HG03039 (cell line): Measurements from ENCODE around the gene RIT1.

Experiments used
- ATAC-seq: cut with Tn5 transposase; IDR thresholded peaks from one replicate; pipeline ENCODE4 v1.9.1; 2021; ENCODE audit warnings: mild to moderate bottlenecking, moderate library complexity; ENCODE audit not compliant: unreplicated experiment

RIT1 gene, protein sequence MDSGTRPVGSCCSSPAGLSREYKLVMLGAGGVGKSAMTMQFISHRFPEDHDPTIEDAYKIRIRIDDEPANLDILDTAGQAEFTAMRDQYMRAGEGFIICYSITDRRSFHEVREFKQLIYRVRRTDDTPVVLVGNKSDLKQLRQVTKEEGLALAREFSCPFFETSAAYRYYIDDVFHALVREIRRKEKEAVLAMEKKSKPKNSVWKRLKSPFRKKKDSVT

DNA sequence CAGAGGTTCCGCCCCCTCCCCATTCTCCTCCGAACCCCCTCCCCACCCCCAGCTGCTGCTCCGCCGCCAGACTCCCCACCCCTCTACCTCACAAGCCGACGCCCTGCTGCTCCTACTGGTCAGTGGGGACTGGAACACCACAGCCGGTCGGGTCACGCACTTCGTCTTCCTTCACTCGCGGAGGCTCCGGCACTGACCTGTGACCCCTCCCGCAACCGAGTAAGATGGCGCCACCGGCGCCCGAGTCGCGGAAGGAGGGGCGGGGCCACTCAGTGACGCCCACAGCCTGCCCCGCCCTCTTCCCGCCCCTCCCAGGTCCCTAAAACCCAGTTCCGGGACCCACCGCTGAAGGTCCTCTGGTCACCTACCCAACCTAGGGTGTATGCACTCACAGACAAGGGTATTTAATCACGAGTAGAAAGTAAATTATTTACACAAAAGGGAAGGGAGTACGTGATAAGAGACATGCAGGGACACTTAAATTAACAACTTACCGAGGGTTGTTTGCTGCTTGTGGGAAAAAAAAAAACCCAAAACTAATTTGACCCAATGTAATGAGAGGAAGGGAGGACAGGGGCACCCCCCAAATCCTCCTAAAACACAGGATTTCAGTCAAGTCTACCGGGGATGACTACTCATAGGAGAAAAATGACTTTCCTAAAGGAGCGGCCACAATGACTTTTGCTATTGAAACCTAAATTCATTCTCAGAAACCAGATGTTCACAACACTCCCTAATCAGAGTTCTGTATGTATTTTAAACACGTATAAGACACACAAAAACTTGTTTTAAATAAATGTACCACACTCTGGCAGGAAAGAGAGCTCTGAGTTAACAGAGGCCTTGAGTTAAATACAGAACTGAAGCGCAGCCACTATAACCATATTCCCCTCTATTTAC is at the start of gene RIT1:
TSS of gene RIT1 (minus strand) at position 194 of the 900 bp plus-strand sequence. CDS start 588 bp downstream, outside the sequence.
- ATAC-seq, result peak; percentile 69

DNA sequence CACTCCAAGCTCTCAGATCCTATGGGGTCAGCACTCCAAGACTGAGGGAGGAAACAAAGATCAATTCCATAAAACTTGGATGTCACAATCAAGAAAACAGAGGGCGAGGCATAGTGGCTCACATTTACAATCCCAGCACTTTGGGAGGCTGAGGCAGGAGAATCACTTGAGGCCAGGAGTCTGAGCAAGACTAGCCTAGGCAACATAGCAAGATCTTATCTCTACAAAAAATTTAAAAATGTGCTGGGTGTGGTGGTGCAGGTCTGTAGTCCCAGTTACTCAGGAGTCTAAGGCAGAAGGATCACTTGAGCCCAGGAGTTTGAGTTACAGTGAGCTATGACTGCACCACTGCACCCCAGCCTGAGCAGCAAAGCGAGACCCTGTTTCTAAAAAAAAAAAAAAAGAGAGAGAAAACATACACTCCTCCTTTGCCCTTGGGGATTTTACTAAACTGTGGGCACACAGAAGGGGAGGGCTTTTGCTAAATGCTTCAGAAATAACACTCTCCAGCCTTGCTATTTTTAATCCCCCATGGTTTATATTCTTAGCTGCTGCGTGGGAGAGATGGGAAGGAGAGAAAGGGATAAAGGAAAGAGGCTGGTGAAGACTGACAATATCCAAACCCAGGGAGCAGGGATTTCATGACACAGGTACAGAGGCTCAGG is 49.1 kb upstream of the RIT1 start:
- no peak for ATAC-seq

DNA sequence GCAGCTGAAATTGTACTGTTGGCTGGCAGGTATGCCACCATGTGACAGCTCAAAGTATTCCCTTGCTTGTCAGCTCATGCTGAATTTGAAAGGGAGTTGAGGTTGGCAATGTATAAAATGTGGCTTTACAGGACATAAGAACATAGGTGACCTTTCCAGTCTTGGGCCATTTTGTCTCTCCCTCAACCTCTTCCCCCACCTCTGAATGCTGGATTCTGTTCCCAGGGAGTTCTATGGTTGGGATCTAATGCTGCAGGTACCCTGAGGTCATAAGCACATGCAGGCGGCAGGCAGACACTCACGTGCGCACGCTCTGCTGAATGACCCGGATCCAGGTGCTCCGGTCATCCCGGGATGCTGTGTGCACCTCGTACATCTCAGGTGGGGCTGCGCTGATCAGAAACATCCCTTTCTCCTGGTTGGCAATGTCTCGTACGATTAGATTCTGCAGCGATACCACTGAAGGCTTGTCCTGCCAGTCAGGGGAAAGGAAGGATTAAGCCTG is 46.3 kb upstream of the RIT1 start:
- no peak for ATAC-seq

DNA sequence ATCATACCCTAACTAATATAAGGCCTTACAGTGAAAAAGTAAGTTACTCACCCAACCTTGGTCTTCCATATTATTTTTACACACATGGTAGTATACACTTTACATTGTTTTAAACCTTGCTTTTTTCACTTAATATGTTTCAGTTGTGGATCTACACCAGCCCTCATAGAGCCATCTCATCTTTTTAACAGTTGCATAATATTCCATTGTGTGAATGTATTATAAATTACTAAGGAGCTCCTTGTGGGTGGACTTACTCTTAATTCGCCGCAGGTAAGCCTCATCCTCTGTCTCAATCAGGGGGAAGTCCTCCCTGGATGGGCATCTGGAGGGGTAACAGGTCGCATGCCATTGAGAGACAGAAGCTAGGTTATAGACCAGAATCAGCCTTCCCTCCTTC is 43.5 kb upstream of the RIT1 start:
- ATAC-seq, result no peak

DNA sequence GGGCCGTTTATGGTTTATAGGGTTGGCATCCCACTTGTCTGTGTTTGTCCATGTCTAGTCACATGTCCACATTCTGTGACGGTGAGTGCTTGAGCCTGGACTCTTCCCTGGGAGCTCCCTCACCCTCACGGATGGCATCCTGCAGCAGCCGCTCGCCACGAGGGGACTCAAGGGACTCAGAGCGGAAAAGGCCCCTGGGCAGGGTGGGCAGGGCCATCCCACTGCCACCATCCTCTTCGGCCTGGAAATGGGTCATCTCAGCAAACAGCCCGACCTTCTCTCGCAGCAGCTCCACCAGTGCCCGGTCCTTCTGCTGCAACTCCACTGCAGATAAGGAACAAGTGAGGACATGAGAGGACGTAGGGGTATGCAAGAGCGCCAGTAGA is 41.3 kb upstream of the RIT1 start:
- ATAC-seq, result no peak

DNA sequence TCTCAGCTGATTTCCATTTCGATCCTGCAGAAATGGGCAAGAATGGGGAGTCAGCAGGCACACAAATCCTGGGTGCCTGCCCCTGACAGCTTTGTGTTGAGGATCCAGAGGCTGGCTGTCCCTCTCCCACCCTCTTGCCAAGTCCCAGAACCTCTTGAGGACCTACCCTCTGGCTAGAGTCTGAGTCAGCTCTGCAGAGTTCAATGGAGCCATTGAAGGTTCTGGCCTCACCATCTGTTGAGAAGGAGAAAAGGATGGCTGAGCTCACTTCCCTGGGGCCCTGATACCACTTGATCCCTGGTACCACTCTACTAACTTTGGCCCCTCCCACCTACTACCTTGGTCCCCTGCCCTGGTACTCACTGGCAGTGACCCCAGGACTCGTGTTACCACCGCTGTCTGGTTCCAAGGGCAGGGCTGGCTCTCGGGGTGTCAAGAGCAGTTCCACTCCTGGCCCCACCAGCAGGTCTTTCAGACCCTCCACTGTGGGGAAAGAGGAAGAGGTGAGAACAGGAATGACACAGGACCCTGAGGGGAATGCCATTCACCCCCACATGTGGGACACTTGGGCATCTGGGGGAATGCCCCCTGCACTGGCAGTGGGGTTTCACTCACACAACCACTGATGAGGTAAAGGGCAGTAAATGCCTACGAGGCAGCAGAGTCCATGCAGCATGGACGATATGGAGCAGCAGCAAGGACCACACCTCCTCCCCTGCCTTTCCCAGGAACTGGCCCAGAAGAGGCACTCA is 40.8 kb upstream of the RIT1 start:
- no peak for ATAC-seq

DNA sequence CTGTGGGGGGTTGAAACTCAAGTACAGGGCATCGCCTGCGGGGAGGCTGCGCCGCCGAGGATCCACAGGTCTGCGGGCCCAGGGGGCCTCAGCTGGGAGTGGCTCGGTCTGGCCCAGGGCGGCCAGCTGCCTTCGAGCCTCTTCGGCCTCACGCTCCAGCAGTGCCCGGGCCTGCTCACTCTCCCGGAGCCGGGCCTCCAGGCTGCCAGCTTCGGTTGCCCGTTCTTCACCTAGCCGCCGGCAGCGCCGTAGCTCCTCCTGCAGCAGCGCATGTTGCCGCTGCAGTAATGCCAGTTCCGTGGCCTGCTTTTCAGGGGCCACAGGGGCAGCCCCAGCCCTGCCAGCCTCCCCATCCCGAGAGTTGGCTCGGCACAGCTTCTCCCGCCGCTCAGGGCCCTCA is 39.7 kb upstream of the RIT1 start:
- no peak for ATAC-seq

DNA sequence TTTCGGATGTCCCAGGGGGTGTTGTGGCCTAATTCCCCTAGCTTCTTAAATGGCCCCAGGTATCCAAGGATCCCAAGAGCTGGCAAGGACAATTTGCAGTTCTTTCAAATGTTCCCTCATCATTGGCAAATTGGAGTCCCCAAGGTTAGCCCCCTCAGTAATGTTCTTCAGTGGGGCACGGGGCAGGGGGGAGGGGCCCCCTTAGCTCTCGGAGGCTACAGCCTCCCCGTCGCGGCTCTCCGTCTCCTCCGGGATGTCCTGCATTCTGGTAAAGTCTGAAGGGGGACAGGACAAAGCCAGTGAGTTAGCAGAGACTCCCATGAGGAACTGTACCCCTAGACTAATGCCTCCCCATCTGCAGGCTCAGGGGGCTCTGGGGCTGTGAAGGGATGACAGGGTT is 36.6 kb upstream of the RIT1 start:
- no peak for ATAC-seq

DNA sequence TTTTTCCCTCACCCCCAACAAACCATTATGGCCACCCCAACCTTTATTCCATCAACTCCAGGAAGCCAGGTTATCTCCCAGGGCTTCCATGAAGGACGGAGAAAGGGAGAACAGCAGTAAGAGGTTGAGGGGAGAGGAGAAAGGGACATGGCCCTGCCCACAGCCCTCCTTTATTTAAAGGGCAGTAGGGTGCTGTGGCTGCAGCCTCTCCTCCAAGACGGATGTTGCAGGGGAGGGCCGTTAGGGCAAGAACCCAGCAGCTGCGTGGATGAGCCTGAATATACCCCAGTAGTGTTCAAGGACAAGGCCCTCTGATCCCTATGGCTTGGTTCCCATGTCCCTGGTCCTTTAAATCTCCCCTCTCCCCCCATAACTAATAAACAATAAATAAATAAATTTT is 36.1 kb upstream of the RIT1 start:
- no peak for ATAC-seq

DNA sequence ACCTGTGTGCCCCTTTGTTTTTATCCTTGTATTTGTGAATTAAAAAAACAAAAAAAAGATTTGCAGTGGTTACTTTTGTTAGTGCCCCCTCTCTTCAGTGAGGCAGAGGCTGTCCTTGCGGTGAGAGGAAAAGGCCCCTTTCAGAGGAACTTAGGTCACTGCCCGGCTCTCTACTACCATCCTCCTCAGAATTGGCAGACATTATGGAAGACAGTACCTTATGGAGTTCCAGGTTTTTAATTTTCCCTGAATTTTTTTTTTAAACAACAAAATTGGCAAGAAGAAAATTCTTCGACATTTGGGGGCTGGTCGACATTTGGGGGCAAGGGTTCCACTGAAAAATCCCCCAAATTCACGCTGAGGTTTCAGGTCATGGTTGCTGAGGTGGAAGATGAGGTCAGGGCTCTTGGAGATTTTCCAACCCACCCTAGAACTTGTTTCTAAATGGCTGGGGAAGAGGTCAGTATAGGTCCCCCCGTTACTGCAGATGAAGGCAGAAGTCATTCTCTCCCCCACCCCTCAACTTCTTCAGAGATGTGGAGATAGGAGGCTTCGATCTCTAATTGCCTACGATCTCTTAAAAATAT is 35.6 kb upstream of the RIT1 start:
- no peak for ATAC-seq

DNA sequence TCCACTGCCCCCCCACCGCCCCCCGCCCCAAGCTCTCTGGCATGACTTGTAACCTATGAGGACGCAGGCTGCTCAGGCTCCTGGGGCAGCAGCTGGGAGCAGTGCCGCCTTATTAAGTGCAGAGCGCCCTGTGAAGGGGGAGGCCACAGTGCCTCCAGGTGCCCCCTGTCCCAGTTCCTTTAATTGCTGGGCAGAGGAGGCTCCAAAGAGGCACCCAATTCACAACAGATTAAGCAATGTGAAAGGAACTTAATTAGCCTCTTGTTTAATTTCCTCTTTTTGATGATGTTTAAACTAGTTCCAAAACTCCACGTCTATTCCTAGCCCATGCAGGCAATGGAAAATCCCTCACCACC is 33.3 kb upstream of the RIT1 start:
- no peak for ATAC-seq

DNA sequence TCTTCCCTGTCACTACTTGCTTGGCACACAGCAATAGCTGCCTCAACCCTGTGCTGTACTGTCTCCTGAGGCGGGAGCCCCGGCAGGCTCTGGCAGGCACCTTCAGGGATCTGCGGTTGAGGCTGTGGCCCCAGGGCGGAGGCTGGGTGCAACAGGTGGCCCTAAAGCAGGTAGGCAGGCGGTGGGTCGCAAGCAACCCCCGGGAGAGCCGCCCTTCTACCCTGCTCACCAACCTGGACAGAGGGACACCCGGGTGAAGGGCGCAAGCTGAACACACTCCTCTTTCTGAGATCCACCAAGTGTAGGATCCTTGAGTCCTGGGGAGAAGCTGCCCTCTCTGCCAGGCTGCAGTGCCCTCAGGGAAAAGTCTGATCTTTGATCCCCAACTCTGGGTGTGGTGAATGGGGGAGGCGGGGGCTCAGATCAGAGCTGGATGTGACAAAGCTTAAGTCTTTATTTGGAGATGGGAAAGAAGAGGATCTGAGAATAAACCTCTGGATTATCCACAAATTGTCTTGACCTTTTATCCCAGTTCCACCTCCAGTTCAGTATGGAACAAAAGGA is 31.5 kb upstream of the RIT1 start:
- no peak for ATAC-seq

DNA sequence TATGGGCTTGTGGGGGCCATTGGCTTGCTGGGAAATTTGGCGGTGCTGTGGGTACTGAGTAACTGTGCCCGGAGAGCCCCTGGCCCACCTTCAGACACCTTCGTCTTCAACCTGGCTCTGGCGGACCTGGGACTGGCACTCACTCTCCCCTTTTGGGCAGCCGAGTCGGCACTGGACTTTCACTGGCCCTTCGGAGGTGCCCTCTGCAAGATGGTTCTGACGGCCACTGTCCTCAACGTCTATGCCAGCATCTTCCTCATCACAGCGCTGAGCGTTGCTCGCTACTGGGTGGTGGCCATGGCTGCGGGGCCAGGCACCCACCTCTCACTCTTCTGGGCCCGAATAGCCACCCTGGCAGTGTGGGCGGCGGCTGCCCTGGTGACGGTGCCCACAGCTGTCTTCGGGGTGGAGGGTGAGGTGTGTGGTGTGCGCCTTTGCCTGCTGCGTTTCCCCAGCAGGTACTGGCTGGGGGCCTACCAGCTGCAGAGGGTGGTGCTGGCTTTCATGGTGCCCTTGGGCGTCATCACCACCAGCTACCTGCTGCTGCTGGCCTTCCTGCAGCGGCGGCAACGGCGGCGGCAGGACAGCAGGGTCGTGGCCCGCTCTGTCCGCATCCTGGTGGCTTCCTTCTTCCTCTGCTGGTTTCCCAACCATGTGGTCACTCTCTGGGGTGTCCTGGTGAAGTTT is 30.8 kb upstream of the RIT1 start:
- no peak for ATAC-seq

DNA sequence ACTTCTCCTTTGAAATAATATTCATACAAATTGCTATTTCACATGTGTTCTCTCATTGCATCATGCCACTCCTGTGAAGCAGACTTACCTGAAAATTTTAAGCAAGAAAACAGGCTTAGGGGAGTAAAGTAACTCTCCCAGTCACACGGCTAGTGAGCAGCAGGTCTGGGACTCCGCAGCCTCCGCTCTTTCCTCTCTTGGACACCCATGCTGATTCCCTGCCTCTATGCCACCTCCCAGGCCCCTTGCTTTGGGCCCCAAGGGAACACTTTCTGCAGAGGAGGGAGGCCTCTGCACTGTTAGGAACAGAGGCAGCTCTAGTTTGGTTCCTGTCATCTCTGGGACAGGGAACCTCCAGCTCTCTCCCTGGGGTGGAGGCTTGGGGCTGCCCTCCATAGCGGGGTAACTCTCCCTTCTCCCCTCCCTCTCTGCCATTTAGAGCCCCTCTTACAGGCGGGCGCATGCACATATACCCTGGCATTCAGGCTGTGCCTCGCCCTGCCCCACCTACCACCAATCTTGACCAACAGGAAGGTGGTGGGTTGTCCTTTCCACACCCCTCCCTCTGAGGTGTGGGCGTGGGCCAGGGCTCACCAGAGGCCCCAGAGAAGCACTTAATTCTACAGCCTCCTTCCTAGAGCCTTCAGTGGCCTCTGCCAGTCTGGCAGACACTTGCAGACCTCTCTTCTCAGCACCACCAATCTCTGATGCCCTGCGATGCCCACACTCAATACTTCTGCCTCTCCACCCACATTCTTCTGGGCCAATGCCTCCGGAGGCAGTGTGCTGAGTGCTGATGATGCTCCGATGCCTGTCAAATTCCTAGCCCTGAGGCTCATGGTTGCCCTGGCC is 30.1 kb upstream of the RIT1 start, which contains the start of gene RXFP4:
TSS of gene RXFP4 (plus strand) at position 646 of the 852 bp plus-strand sequence. CDS start at position 718, 72 bp downstream.
- ATAC-seq, result no peak

DNA sequence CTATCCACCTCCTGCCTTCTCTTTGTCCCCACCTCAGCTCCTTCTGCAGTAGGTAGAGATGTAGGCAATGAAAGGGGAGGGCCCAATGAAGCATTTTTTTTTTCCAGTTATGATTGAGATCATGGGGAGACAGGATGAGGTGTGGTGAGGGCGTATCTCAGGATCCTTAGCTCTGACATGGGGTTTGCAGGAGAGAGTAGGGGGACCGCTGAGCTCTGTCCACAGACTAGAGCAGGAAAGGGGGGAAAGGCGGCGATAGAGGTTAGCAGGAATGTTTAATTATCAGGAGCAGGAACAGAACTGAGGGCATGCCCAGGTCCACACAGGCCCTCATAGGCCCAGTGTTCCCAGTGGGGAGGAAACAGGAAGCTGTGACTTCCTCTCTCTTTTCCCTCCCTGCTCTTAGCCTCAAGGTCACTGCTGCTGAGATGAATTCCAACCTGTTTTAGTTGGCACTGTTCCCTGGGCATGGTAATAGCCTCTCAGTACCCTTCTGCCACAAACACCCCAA is 29.4 kb upstream of the RIT1 start:
- ATAC-seq, result no peak

DNA sequence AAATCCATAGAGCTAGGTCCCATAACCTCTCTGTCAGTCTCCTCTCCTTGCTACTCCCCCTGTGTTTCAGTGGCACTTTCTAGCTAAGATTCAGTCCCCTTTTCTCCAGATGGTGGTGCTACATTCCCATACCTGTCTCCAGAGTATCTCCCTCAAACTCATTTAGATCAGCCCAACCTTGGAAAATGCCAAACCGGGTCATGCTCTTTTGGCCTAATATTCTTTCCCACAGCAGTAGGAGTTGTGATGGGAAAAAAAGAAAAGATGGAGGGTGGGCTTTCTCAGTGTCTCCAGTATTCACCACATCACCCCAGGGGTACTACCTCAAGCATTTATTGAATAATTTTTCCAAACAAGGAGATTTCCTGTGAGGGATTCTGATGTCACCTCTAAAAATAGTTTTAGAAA is 27.1 kb upstream of the RIT1 start:
- ATAC-seq, result no peak

DNA sequence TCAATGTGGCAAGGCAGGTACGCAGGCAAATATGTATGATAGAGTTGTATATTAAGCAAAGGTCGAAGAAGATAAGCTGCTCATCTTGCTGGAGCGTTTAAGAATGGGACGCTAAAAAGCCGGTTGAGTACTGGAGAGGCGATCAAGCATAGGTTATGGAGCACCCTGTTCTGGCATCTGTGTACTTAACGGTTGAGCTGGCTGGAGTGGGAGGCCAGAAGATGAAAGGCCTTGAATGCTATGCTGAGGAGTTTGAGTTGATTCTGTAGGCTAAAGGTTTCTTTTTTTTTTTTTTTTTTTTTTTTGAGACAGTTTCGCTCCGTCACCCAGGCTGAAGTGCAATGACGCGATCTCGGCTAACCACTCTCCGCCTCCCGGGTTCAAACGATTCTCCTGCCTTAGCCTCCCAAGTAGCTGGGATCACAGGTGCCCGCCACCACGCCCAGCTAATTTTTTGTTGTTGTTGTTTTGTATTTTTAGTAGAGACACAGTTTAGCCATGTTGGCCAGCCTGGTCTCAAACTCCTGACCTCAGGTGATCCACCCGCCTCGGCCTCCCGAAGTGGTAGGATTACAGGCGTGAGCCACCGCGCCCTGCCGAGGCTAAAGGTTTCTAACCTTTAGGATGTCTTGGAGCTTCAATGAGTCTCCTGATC is 23.9 kb upstream of the RIT1 start:
- no peak for ATAC-seq
